Measurements from ENCODE around the gene PAPPA. TPM values are rescaled to one million over a fixed set of nuclear protein-coding genes. Genes with fewer than 3 reads are reported as not detected.

The PAPPA gene
- total and polyA plus RNA-seq, 9 of the 15 experiments (the other 6 are each of a cell fraction or from before 2014, with no cell fraction given), result 0.06 to 0.18 (median 0.11) TPM

- H4K20me1 ChIP-seq (replicated peaks; ENCODE audit: control insufficient read depth, insufficient read depth, low read length), result no peaks in the 10 kb centered on the region
- H3K27me3 ChIP-seq (ENCODE audit: control insufficient read depth in 2 of 2, insufficient read depth in 2 of 2, low read length in 2 of 2), result no peaks in the 10 kb centered on the region
- no peak overlapping the region; a peak in 1 of 4 replicates for H3K9ac ChIP-seq (ENCODE audit: insufficient read depth in 1 of 2, low read depth in 2 of 2, low read length in 2 of 2)
- ATAC-seq, result no peak
- WGBS (ENCODE audit: insufficient coverage, low coverage, missing lambda C conversion rate), result 29% methylated on average over 3 of the region's 3 CpGs
- no peak overlapping the region for H3K4me2 ChIP-seq (ENCODE audit: insufficient read depth, low read length)
- no TSS peak for BruUV-seq (replicated peaks)
- H3K4me3 ChIP-seq, result no peak overlapping the region
- H2AFZ ChIP-seq (ENCODE audit: low read depth, low read length), result peak overlapping the region; percentile 20; the same call in 1 of the 2 replicates
- FAIRE-seq, result no peak
- in situ Hi-C loops (cut with MboI), result no loop called here
- no peak overlapping the region for H3K27ac ChIP-seq (ENCODE audit: extremely low read depth, low read depth, low read length)
- ChIA-PET POLR2A (interaction anchor here (0.6 to 2.6 kb wide), 2 partner anchors 8 to 18 kb away, joined by 4 to 19 read pairs; no protein-coding TSS in a partner anchor), CTCF (ENCODE audit: low intra/inter-chr PET ratio) (no interaction called here)
- TF ChIP-seq MEIS2 (IDR thresholded peaks at IDR 0.05; ENCODE audit: partially characterized antibody) (peak; percentile 38), ZNF707 (CRISPR knock-in tag; conservative IDR thresholded peaks at IDR 0.05) (no peak), PKNOX1 (IDR thresholded peaks at IDR 0.05) (peak; percentile 25; the same call in 1 of the 2 replicates), ETV1 (tag; conservative IDR thresholded peaks at IDR 0.05; ENCODE audit: low read depth) (peak; percentile 58), ARID3A (IDR thresholded peaks at IDR 0.05; ENCODE audit: borderline replicate concordance, low read depth, low read length) (no peak), L3MBTL2 (IDR thresholded peaks at IDR 0.05) (no peak), PBX2 (CRISPR knock-in tag; IDR thresholded peaks at IDR 0.05; ENCODE audit: low read depth) (no peak), PBX2 (tag; conservative IDR thresholded peaks at IDR 0.05; ENCODE audit: low read depth) (peak; percentile 50; the same call in 1 of the 2 replicates), CXXC5 (CRISPR knock-in tag; IDR thresholded peaks at IDR 0.05) (0 out of 2 replicates have a peak, but pooled peaks have one; percentile 10), CCNT2 (IDR thresholded peaks at IDR 0.05; ENCODE audit: borderline replicate concordance, extremely low read depth, insufficient read length, low read depth, low read length) (no peak), ZFX (CRISPR knock-in tag; IDR thresholded peaks at IDR 0.05) (no peak), ZNF766 (CRISPR knock-in tag; conservative IDR thresholded peaks at IDR 0.05) (no peak), USF2 (CRISPR knock-in tag; IDR thresholded peaks at IDR 0.05) (no peak)
- no peaks in the 10 kb centered on the region for H3K79me2 ChIP-seq (ENCODE audit: control insufficient read depth, insufficient read depth, low read length)
- no peaks in the 10 kb centered on the region for H3K9me1 ChIP-seq (ENCODE audit: control insufficient read depth, insufficient read depth, low read length)
- DNase-seq (ENCODE audit: extremely low read depth in 1 of 4, low spot score in 3 of 4), result no peak
- peaks cover 0 to 2% of the 10 kb centered on the region in 2 experiments; a peak in 4 of 5 replicates for H3K4me1 ChIP-seq (replicated peaks in 1 of 2; ENCODE audit: control insufficient read depth in 2 of 2, insufficient read depth in 2 of 2, low read length in 2 of 2)
- intact Hi-C loops (cut with micrococcal nuclease), result no loop called here
- no peaks in the 10 kb centered on the region for H3K9me3 ChIP-seq (replicated peaks; ENCODE audit: control insufficient read depth, insufficient read depth, low read depth, low read length)
- H3K36me3 ChIP-seq (ENCODE audit: control insufficient read depth, insufficient read depth, low read length), result no peaks in the 10 kb centered on the region
These were observed 277.3 kb downstream of the PAPPA start for GRCh38 chr9:116430849-116431248.
